ENCODE data around the gene CHML.

CHML gene

GRCh38 chr1:241642593-241642944 is 2.4 kb upstream of the CHML start:
- intact Hi-C loops (cut with DNase I; ENCODE audit: low total_unique reads), result no loop called here
- H3K4me1 ChIP-seq, result peaks cover 0 to 36% (median 16%) of the 10 kb centered on the region in 4 donors
- no peak overlapping the region for H3K27ac ChIP-seq
- DNase-seq, result no peak
- H3K9me3 ChIP-seq, result no peaks in the 10 kb centered on the region
- no peak overlapping the region for H3K4me3 ChIP-seq
- H3K27me3 ChIP-seq, result no peaks in the 10 kb centered on the region
- no peaks in the 10 kb centered on the region for H3K36me3 ChIP-seq
- no peak for TF ChIP-seq CTCF (IDR thresholded peaks at IDR 0.05)

- Histone ChIP-seq H3K27me3 (no peaks in the 10 kb centered on the region), H3K9me3 (no peaks in the 10 kb centered on the region), H3K4me3 (no peak overlapping the region), H3K36me3 (no peaks in the 10 kb centered on the region), H3K27ac (peak overlapping the region in 1 of 2 donors; percentile 78), H3K4me1 (peaks cover 0 to 42% (median 19%) of the 10 kb centered on the region in 4 donors)
- intact Hi-C loops (cut with DNase I; ENCODE audit: low total_unique reads), result no loop called here
- no peak for DNase-seq
- TF ChIP-seq CTCF (IDR thresholded peaks at IDR 0.05), result no peak
Observed at GRCh38 chr1:241641773-241642592, 1.8 kb upstream of the CHML start.

- no peak for TF ChIP-seq CTCF (IDR thresholded peaks at IDR 0.05)
- Histone ChIP-seq H3K27me3 (no peaks in the 10 kb centered on the region), H3K9me3 (no peaks in the 10 kb centered on the region), H3K4me1 (peaks cover 0 to 49% (median 19%) of the 10 kb centered on the region in 4 donors), H3K36me3 (no peaks in the 10 kb centered on the region), H3K4me3 (peak overlapping the region; percentile 90 to 95), H3K27ac (peak overlapping the region; percentile 78 to 87)
- intact Hi-C loops (cut with DNase I; ENCODE audit: low total_unique reads), result no loop called here
- DNase-seq, result no peak
Observed at GRCh38 chr1:241640867-241641622, 876 bp upstream of the CHML start.

- peak overlapping the region; percentile 90 to 95 for H3K4me3 ChIP-seq
- peak; percentile 26 to 67 for DNase-seq
- no peaks in the 10 kb centered on the region for H3K9me3 ChIP-seq
- H3K4me1 ChIP-seq, result peaks cover 0 to 41% (median 18%) of the 10 kb centered on the region in 4 donors
- H3K27ac ChIP-seq, result peak overlapping the region; percentile 87 to 91
- no peaks in the 10 kb centered on the region for H3K27me3 ChIP-seq
- TF ChIP-seq CTCF (IDR thresholded peaks at IDR 0.05), result no peak
- intact Hi-C loops (cut with DNase I; ENCODE audit: low total_unique reads), result no loop called here
- peaks cover 0 to 9% (median 4%) of the 10 kb centered on the region in 3 donors for H3K36me3 ChIP-seq
Observed at GRCh38 chr1:241639623-241640148, 483 bp downstream of the CHML start.

GRCh38 chr1:241638909-241639622 is 1.1 kb downstream of the CHML start:
- Histone ChIP-seq H3K36me3 (peaks cover 0 to 12% (median 4%) of the 10 kb centered on the region in 3 donors), H3K9me3 (no peaks in the 10 kb centered on the region), H3K4me3 (peak overlapping the region; percentile 90 to 95), H3K4me1 (peaks cover 0 to 40% (median 18%) of the 10 kb centered on the region in 4 donors), H3K27me3 (no peaks in the 10 kb centered on the region), H3K27ac (peak overlapping the region; percentile 87 to 91)
- no peak for TF ChIP-seq CTCF (IDR thresholded peaks at IDR 0.05)
- intact Hi-C loops (cut with DNase I; ENCODE audit: low total_unique reads), result no loop called here
- no peak for DNase-seq
